ENCODE data around the gene IRAK3. TPM values are rescaled to one million over a fixed set of nuclear protein-coding genes. Genes with fewer than 3 reads are reported as not detected.

Gene IRAK3
- total and polyA plus RNA-seq, 3 donors from 2014 or later = 3.1 to 7.0 (median 6.1) TPM

DNA sequence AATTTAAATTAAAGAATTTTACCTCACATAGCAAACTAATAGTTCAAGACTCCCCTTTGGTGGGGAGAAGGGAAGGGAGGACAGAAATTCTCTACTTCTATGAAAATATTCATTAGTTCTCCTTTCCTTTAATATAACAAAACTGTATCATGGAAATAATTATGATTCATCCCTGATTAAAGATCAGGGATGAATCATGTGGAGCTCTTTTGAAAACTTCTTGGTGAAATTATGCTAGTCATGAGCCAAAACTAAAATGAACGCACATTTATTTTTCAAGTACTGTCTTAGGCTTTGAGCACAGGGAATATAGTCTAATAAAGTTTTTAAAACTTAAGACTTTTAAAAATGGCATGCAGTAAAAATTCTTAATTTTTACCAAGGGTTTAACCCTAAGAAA lies 36.3 kb upstream of the IRAK3 start:
- intact Hi-C loops (cut with DNase I; ENCODE audit: low total_unique reads) = no loop called here
- no peaks in the 10 kb centered on the region for H3K9me3 ChIP-seq
- WGBS, 2 donors = 78 to 90% methylated on average over 1 of the region's 1 CpG
- DNase-seq = no peak
- H3K27ac ChIP-seq = no peak overlapping the region
- no peak for TF ChIP-seq POLR2A (IDR thresholded peaks at IDR 0.05)
- TF ChIP-seq, protein P1, sequence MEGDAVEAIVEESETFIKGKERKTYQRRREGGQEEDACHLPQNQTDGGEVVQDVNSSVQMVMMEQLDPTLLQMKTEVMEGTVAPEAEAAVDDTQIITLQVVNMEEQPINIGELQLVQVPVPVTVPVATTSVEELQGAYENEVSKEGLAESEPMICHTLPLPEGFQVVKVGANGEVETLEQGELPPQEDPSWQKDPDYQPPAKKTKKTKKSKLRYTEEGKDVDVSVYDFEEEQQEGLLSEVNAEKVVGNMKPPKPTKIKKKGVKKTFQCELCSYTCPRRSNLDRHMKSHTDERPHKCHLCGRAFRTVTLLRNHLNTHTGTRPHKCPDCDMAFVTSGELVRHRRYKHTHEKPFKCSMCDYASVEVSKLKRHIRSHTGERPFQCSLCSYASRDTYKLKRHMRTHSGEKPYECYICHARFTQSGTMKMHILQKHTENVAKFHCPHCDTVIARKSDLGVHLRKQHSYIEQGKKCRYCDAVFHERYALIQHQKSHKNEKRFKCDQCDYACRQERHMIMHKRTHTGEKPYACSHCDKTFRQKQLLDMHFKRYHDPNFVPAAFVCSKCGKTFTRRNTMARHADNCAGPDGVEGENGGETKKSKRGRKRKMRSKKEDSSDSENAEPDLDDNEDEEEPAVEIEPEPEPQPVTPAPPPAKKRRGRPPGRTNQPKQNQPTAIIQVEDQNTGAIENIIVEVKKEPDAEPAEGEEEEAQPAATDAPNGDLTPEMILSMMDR (IDR thresholded peaks at IDR 0.05) = no peak
- H3K4me1 ChIP-seq = no peaks in the 10 kb centered on the region
- H3K4me3 ChIP-seq = no peak overlapping the region
- no peaks in the 10 kb centered on the region for H3K27me3 ChIP-seq
- H3K36me3 ChIP-seq (ENCODE audit: low read depth, missing control alignments) = no peaks in the 10 kb centered on the region

DNA sequence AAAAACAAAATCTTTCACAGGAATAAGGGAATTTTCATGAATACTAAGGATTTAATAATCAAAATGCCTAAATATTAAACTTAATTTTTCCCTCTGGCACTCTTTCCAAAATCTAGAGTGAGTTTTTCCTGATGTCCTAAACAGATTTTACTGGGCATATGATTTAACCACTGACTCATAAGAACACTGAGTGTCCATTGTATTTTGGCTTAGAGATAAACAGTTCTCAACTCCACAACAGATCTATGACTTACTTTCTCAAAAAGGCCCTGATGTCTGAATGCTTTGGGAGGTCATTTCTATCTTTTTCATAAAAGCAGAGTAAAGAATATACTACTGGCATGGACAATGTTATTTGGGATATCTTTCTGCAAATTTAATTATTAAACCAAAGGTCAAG lies 34.2 kb upstream of the IRAK3 start:
- DNase-seq = no peak
- no peak overlapping the region for H3K4me3 ChIP-seq
- no peak for TF ChIP-seq POLR2A (IDR thresholded peaks at IDR 0.05)
- TF ChIP-seq, protein P1 (IDR thresholded peaks at IDR 0.05) = no peak
- no peak overlapping the region for H3K27ac ChIP-seq
- no peaks in the 10 kb centered on the region for H3K36me3 ChIP-seq (ENCODE audit: low read depth, missing control alignments)
- no peaks in the 10 kb centered on the region for H3K9me3 ChIP-seq
- intact Hi-C loops (cut with DNase I; ENCODE audit: low total_unique reads) = no loop called here
- H3K27me3 ChIP-seq = no peaks in the 10 kb centered on the region
- no peaks in the 10 kb centered on the region for H3K4me1 ChIP-seq

DNA sequence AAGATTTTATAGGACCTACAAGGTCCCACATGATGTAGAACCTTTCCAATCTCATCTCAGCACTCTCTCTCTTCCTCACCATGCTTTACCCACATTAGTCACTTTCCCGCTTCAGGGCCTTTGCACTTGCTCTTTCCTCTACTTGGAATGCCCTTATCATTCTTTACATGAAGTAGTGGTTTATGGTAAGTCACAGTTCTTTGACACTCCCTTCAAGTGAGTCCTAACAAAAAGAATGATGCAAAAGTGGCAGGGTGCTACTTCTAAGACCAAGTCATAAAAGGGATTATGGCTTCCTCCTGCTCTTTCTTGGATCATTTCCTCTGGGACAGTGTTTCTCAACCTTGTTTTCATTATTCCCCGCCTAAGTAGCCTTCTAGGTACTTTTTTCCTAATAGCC lies 32.4 kb upstream of the IRAK3 start:
- Histone ChIP-seq H3K27me3 (no peaks in the 10 kb centered on the region), H3K36me3 (ENCODE audit: low read depth, missing control alignments) (no peaks in the 10 kb centered on the region), H3K9me3 (no peaks in the 10 kb centered on the region), H3K27ac (no peak overlapping the region), H3K4me3 (no peak overlapping the region), H3K4me1 (no peaks in the 10 kb centered on the region)
- 95 to 96% methylated on average over 2 of the region's 2 CpGs for WGBS, 2 donors
- DNase-seq = no peak
- intact Hi-C loops (cut with DNase I; ENCODE audit: low total_unique reads) = no loop called here
- TF ChIP-seq, protein P1 (IDR thresholded peaks at IDR 0.05) = no peak

DNA sequence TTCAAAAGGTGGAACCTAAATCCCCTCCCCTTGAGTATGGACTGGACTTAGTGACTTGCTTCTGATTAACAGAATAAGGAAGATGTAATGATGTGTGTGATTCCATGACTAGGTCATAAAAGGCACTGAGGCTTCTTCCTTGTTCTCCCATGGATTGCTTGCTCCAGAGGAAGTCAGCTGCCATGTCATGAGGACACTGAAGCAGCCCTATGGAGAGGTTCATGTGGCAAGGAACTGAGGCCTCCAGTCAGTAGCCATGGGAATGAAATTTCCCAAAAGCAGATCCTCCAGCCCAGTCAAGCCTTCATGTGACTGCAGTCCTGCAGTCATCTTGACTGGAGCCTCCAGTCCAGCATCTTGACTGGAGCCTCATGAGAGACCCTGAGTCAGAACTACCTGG lies 29.9 kb upstream of the IRAK3 start:
- H3K9me3 ChIP-seq = no peaks in the 10 kb centered on the region
- H3K4me1 ChIP-seq = no peaks in the 10 kb centered on the region
- no peaks in the 10 kb centered on the region for H3K27me3 ChIP-seq
- TF ChIP-seq, protein P1 (IDR thresholded peaks at IDR 0.05) = no peak
- TF ChIP-seq POLR2A (IDR thresholded peaks at IDR 0.05) = no peak
- H3K36me3 ChIP-seq (ENCODE audit: low read depth, missing control alignments) = no peaks in the 10 kb centered on the region
- H3K4me3 ChIP-seq = no peak overlapping the region
- DNase-seq = no peak
- intact Hi-C loops (cut with DNase I; ENCODE audit: low total_unique reads) = no loop called here
- H3K27ac ChIP-seq = no peak overlapping the region

DNA sequence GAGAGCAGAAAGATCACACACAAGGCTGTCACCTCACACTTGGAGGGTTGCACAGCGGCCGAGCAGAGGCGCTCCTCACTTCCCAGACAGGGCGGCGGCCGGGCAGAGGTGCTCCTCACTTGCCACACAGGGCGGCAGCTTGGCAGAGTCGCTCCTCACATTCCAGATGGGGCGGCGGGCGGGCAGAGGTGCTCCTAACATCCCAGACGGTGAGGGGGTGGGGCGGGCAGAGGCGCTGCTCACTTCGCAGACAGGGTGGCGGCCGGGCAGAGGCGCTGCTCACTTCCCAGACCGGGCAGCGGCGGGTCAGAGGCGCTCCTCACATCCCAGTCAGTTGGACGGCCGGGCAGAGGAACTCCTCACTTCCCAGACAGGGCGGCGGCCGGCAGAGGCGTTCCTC lies 28.3 kb upstream of the IRAK3 start:
- H3K27ac ChIP-seq = no peak overlapping the region

More for the DNA sequence above, 28.3 kb upstream of the IRAK3 start:
- H3K4me3 ChIP-seq = peak overlapping the region in 1 of 2 donors; percentile 18
- no peaks in the 10 kb centered on the region for H3K36me3 ChIP-seq (ENCODE audit: low read depth, missing control alignments)
- H3K4me1 ChIP-seq = no peaks in the 10 kb centered on the region
- WGBS, 2 donors = 52 to 79% methylated on average over 27 to 28 of the region's 28 CpGs
- no peak for TF ChIP-seq POLR2A (IDR thresholded peaks at IDR 0.05)
- TF ChIP-seq, protein P1 (IDR thresholded peaks at IDR 0.05) = no peak
- intact Hi-C loops (cut with DNase I; ENCODE audit: low total_unique reads) = no loop called here
- no peaks in the 10 kb centered on the region for H3K27me3 ChIP-seq
- H3K9me3 ChIP-seq = no peaks in the 10 kb centered on the region
- no peak for DNase-seq

Data from testis (tissue), 3 donors.